Stimulated activated CD4-positive, alpha-beta T cell treated with anti-CD3 and anti-CD28 coated beads, Interleukin-15, amount 100 ng/mL, for 24 hours (primary cell): Measurements from ENCODE around the gene TNRC18.
A peak's percentile ranks its signal among the peaks of the same experiment; 100 is the strongest.
"Not testable (repeated sequence)": the region's sequence is repeated elsewhere in the genome, so short reads cannot be mapped to it uniquely, and the experiment has no call there.

Experiments
- DNase-seq: peaks from one replicate; pipeline ENCODE4 v3.0.0-alpha.2; 2020

TNRC18 gene

DNA sequence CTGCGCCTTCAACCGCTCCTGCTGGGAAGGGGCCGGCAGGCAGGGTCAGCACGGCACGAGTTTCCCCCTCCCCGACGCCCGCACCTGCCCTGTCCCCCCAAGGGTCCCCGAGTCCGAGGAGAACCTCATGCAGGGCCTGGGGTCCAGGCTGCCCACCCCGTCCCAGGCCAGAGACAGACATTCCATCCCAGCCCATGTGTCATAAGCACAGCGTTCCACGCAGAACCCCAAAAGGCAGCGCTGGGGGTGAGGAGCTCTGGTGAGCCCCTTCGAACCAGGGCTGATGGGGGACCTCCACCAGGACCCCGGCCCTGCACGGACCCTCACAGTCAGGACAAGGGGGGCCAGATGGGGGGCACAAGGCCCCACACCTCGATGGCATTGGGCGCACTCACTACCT lies 49.2 kb downstream of the TNRC18 start:
- DNase-seq = no peak

GRCh38 chr7:5373300-5373699 lies 50.3 kb downstream of the TNRC18 start:
- DNase-seq = no peak

GRCh38 chr7:5370454-5371353 lies 52.9 kb downstream of the TNRC18 start:
- no peak for DNase-seq

DNA sequence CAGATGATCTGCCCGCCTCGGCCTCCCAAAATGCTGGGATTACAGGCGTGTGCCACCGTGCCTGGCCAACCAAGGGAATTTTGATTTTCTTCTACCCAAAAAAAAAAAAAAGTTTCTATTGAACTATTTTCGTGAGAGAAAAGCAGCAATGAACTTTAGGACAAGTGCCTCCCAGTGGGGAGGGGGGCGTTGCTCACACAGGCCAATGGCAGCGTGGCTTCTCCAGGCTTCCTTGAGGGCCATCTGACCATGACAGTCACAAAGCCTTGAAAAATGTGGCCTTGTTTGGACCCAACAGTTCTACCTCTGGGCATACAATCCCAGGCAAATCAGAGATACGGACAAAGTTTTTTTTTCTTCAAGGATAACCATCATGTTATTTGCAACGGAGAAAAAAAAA lies 56.0 kb downstream of the TNRC18 start:
- no peak for DNase-seq

DNA sequence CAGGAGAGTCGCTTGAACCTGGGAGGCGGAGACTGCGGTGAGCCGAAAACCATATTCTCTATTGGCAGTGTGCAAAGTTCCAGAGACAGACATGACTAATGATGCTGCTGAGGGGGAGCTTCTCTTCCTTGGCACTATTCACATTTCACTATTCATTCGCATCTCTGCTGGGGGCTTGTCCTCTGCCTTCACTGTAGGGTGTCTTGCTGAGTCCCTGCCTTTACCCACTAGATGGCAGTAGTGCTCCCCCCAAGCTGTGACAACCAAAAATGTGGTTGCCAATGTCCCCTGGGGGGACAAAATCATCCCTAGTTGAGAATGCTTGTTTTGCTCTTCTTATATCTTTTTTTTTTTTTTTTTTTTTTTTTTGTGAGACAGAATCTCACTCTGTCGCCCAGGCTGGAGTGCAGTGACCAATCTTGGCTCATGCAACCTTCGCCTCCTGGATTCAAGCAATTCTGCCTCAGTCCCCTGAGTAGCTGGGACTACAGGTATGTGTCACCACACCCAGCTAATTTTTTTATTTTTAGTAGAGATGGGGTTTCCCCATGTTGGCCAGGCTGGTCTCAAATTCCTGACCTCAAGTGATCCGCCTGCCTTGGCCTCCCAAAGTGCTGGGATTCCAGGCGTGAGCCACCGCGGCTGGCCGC lies 57.5 kb downstream of the TNRC18 start:
- DNase-seq = peak; percentile 63

DNA sequence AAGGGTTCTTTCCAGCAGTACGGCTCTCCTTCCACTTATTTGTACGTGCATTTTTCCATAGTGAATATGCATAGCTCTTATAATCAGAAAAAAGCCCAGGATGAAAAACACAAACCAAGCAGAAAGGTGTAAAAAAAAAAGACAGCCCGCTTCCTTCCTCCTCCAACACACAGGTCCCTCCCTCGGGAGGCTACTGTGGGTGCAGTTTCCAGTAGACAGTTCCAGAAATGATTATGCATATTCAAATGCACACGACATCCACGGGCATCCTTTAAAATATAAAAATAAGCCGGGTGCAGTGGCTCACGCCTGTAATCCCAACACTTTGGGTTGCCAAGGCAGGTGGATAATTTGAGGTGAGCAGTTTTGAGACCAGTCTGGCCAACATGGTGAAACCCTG lies 59.9 kb downstream of the TNRC18 start:
- peak; percentile 32 for DNase-seq

DNA sequence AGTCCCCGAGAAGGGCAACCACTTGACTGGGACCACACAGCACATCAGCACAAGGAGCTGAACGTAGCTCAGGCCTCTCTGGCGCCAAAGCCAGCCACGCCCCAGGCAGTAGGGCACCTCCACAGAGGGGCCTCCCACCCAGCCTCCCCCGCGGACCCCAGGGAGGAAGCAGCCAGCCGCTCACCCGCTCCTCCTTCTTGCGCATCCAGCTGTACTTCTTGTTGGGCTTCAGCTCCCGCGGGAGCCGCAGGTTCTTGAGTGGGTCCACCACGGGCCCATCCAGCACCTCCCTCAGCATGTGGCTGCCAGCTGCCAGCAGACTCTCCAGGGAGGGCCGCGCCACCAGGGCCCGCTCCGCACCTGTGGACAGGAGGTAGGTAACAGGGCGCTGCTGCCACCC lies 61.2 kb downstream of the TNRC18 start:
- no peak for DNase-seq

GRCh38 chr7:5361446-5362127 lies 62.0 kb downstream of the TNRC18 start:
- no peak for DNase-seq

DNA sequence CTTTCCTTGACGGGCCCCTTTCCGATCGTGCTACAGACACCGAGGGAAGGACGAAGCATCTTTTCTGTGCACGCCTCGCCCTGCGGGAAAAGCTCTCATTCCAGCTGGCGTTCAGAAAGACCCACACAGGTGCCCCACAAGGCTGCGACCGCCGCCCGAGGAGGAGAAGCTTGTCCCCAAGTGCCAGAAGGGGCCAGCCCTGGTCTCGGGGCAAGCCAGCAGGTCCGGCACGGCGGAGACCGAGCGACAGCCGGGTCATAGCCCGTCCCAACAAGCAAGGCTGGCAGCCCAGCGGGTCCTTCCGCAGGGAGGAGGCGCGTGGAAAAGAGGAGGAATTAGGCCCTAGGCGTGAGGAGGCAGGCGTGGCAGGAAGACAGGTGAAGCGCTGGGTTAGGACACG lies 62.7 kb downstream of the TNRC18 start:
- DNase-seq = no peak

- no peak for DNase-seq
These were observed 63.2 kb downstream of the TNRC18 start for GRCh38 chr7:5360451-5360850.

GRCh38 chr7:5360021-5360420 lies 63.6 kb downstream of the TNRC18 start:
- DNase-seq = not testable (repeated sequence)

DNA sequence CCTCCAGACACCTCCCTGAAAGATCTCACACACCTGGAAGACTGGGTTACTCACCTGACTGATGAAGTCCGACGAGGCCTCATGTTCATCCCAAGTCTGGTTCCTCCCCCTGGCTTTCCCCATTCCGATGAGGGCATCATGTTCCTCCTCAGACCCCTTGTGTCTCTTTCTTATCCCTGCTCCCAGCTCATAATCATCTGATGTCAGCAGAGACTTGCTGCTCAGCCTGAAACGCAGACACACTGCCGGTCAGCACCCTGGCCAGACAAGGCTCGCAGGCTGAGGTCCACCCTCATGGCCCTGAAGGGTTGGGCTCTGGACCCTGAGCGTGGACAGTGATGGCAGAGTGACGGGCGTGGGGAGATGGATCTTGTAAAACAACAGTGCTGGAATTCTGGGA lies 64.3 kb downstream of the TNRC18 start:
- no peak for DNase-seq

DNA sequence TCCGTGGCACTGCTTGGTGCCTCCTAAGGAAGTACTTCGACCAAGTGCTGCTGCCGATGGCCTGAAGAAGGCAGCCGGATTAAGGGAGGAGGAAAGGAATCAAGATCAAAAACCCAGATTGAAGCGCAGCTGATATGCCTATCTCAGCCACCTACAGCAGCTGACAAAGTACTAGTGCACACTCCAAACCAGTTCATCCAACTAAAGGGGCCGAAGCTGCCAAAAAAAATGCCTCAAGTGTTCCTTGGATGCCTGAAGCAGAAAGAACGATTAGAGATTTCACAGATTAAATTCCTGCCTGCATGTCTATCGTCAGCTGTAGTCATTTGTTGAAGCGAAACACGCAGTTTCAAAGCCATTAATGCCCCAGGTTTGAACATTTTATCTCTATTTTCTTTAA lies 65.7 kb downstream of the TNRC18 start:
- no peak for DNase-seq

DNA sequence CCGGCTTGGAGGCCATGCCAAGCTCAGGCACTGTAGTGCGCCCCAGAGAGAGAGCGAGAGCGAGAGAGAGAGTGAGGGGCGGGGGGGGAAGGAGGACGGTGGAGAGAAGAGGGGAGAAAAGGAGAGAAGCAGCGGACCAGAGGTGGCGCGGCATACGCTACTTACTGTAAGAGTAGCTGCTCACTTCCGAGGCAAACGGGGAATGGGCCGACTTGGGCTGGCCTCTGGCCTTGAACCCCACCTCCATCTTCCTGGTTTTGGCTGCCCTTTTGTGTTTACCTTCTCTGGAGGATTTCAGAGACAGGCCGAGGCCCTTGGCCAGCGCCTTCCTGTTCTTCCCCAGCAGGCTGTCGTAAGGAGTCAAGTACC lies 66.9 kb downstream of the TNRC18 start:
- no peak for DNase-seq

GRCh38 chr7:5354460-5355232 lies 69.0 kb downstream of the TNRC18 start:
- no peak for DNase-seq

GRCh38 chr7:5352440-5353010 lies 71.1 kb downstream of the TNRC18 start:
- no peak for DNase-seq

- no peak for DNase-seq
These were observed 71.9 kb downstream of the TNRC18 start for GRCh38 chr7:5351507-5352265.

DNA sequence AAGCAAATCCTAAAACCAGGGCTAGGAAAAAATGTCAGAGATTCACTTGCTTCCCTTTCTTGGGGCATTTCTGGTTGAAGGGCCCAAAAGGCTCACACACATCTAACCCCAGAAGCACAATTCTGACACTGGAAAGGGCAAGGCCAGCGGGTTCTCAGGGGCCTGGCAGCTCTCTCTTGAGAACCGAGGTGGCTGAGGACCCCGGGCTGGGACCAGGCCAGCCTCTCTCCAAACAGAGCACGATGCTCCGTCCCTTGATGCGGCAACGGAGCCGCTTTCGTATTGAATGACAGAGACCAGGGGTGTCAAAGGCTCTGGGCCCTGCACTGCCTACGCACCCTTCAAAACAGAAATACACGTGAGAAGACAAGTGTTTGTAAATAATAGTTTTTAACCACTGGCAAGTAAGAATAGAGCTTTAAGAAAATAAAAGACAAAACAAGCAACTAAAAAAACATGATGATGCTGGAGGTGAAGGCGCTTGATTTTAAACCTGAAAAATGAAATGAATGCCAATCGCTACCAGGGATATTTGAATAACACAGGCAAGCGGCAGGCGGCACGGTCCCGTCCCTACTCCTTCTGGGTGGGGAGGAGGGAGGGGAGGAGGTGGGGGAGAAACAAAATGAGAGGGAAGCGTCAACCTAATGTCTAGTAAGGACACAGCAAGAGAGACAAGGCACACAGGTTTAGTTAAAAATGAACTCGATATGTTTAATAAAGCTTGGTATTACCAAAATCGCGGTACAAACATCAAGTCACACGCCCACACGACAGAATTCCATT lies 72.8 kb downstream of the TNRC18 start:
- no peak for DNase-seq

DNA sequence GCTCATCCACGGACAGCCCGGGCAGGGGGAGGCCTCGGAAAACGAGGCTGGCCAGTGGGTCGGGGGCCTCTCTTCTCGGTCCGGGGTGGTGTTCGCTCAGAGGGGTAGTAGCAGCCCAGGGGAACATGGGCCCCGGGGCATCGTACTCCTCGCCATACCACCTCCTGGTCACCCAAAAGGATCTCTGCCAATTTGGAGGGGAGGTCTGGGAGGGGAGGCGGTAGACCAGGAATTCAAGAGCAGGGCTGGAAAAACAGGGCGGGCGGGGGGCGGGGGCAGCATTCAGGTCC lies 73.5 kb downstream of the TNRC18 start:
- no peak for DNase-seq

DNA sequence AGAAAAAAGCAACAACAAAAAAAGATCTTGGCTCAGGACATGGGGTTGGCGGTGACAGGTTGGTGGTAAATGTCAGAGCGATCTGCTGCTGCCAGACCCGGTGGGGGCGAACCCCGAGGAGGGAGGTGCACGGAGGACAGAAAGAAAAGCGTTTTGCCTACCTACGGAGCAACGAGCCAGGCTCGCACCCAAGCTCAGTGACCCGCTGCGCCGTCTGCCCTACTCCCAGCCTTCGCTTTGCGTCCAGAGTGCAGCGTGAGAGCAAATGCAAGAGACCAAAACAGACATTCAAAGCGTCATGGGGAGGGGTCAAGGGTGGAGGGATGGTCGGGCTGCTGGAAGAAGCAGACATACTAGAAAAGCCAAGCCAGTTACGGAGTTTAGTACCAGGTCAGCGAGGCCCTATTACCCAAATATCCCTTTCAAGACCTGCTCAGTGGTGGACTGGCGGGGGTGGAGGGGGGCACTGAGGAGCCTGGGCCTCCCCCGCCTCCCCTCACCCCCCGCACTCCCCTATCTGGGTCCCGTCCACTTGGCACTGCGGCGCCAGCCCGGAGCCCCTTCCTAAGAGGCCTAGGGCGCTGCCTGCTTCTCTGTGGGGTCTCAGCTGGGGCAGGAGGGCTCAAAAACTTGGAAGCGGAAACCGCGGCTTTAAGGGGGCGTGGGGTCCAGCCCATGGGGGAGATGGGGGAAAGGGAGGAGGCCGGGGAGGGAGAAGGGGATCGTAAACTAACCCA lies 74.0 kb downstream of the TNRC18 start:
- no peak for DNase-seq

DNA sequence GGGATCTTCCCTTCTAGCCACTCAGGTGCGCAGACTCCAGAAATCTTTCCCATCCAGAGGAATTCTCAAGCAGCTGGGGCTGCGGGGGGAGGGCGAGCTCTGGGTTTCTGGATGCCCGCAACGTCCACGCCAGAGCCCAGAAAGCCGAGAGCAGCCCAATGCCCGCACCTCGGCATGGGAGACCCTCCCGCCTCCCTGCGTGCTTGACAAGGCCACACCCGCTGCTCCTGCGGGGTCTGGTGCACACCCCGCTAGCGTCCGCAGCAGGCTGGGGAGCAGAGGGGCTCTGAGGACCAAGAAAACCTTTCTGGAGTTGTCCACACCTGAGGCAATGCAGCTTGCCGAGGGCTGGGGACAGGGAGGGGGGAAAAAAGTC lies 74.6 kb downstream of the TNRC18 start:
- DNase-seq = no peak
